Activated CD8-positive, alpha-beta memory T cell treated with anti-CD3 and anti-CD28 coated beads for 36 hours (primary cell): ENCODE results near the gene ATPAF1. TPM values are rescaled to one million over a fixed set of nuclear protein-coding genes. Genes with fewer than 3 reads are reported as not detected.
"Not testable (repeated sequence)": the region's sequence is repeated elsewhere in the genome, so short reads cannot be mapped to it uniquely, and the experiment has no call there.

ENCODE experiments used
- CTCF ChIA-PET: fragments of 350-600 bp; sonication (Branson Sonifier 250); formaldehyde crosslinking; loops from one replicate; lab custom pipeline; 2021; ENCODE audit warnings: antibody characterized with exemption; lab: Charles Lee
- POLR2A ChIA-PET: fragments of 350-600 bp; sonication (Branson Sonifier 250); formaldehyde crosslinking; loops from one replicate; lab custom pipeline; 2021; ENCODE audit warnings: antibody characterized with exemption; lab: Charles Lee
- total RNA-seq, 2 experiments: library from RNA; stranded (reverse); gene quantifications; one replicate each; pipeline ENCODE4 v1.2.3, GENCODE V29; 2021

ATPAF1 gene
- total RNA-seq, 2 experiments from 2014 or later = 40.7 to 42.5 TPM

- POLR2A ChIA-PET = no interaction called here
- CTCF ChIA-PET = interaction anchor here (0.5 kb wide), 1 partner anchor 306 kb away, joined by 5 read pairs; no protein-coding TSS in a partner anchor
Observed at GRCh38 chr1:46654012-46654411, 14.2 kb downstream of the ATPAF1 start.

- POLR2A ChIA-PET = no interaction called here
- CTCF ChIA-PET = interaction anchor here (0.5 kb wide), 1 partner anchor 305 kb away, joined by 5 read pairs; no protein-coding TSS in a partner anchor
Observed at GRCh38 chr1:46653405-46653958, 14.7 kb downstream of the ATPAF1 start.

GRCh38 chr1:46652321-46653100, 15.7 kb downstream of the ATPAF1 start:
- ChIA-PET CTCF (no interaction called here), POLR2A (no interaction called here)

GRCh38 chr1:46651152-46651551, 17.0 kb downstream of the ATPAF1 start:
- CTCF ChIA-PET, POLR2A ChIA-PET: not testable (repeated sequence)

DNA sequence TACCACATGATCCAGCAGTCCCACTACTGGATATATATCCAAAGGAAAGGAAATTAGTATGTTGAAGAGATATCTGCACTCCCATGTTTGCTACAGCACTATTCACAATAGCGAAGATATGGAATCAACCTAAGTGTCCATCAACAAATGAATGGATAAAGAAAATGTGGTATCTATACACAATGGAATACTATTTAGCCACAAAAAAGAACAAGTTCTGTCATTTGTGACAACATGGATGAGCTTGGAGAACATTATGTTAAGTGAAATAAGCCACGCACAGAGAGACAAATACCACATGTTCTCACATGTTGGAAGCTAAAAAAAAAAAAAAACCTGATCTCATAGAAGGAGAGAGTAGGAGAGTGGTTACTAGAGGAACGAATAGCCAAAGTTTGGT, 17.7 kb downstream of the ATPAF1 start:
- ChIA-PET POLR2A (no interaction called here), CTCF (interaction anchor here (0.6 kb wide), 1 partner anchor 37 kb away, joined by 3 read pairs; no protein-coding TSS in a partner anchor)

- POLR2A ChIA-PET = no interaction called here
- CTCF ChIA-PET = no interaction called here
Observed at GRCh38 chr1:46649764-46650163, 18.4 kb downstream of the ATPAF1 start.

GRCh38 chr1:46647611-46648010, 20.6 kb downstream of the ATPAF1 start:
- ChIA-PET CTCF (no interaction called here), POLR2A (no interaction called here)

DNA sequence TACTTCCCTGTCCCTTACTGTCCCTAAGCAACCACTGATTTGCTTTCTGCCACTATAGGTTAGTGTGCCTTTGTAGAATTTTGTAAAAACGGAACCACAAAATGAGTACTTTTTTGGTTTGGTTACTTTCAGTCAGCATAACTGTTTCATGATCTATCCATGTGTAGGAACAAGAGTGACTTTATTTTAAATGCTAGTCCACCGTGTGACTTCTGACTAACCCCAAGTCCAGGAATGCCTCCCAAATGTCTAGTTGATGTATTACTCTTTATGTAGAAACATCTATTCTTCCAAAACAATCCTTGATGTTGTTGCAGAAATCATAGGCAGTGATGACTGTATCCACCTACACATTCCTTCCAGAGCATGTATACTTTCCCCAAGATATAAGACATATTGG, 21.3 kb downstream of the ATPAF1 start:
- ChIA-PET POLR2A (no interaction called here), CTCF (no interaction called here)

DNA sequence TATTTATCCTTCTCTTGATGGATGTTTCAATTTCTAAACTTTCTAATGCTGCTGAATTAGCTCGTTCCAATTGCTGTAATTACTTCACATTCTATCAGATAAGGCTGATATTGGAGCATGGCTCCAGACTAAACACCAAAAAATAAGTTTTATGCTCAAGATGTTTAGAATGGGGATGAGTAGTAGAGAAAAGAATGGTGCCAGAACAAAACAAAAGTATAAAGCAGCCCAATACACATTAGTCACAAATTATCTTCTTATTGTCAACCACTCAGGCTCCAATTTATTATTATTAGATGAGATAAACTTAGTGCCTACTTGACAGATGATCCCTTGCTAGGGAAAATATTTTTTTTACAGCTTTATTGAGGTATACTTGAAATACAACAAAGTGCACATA, 21.8 kb downstream of the ATPAF1 start:
- ChIA-PET CTCF (no interaction called here), POLR2A (no interaction called here)

DNA sequence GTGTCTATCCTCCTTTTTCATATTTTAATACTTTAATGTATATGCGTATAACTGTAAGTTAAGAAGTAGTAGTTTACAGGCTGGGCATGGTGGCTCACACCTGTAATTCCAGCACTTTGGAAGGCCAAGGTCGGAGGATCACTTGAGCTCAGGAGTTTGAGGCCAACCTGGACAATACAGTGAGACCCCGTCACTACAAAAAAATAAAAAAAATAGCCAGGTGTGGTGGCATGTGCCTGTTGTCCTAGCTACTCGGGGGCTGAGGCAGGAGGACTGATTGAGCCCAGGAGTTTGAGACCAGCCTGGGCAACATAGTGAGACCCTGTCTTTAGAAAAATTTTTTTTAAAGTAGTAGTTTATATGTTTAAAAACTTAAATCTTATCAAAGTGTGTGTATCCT, 22.3 kb downstream of the ATPAF1 start:
- ChIA-PET CTCF (no interaction called here), POLR2A (no interaction called here)

- ChIA-PET POLR2A (interaction anchor here (0.6 kb wide), 1 partner anchor 157 kb away, joined by 3 read pairs; no protein-coding TSS in a partner anchor), CTCF (no interaction called here)
Observed at GRCh38 chr1:46643368-46643775, 24.8 kb downstream of the ATPAF1 start.

- CTCF ChIA-PET = no interaction called here
- POLR2A ChIA-PET = no interaction called here
Observed at GRCh38 chr1:46642115-46642680, 26.0 kb downstream of the ATPAF1 start.

DNA sequence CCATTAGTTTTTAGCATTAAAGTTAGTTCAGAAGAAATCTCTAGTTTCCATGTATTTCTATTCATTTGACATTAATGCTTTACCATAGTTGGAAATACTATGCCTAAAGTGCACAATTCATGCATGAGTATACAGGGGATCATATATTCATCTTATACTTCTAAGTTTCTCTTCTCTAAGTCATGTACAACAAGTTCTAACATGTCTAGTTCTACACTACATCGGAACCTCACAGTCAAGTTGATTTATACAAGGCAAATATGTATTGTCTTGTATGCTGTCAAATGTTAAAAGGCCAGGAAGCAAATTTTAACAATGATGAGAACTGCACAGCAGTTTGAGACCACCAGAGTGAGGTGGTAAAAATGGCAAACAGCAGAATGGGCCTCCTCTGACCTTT, 28.6 kb downstream of the ATPAF1 start:
- CTCF ChIA-PET = interaction anchor here (1.4 kb wide), 1 partner anchor 553 kb away, joined by 3 read pairs; no protein-coding TSS in a partner anchor

DNA sequence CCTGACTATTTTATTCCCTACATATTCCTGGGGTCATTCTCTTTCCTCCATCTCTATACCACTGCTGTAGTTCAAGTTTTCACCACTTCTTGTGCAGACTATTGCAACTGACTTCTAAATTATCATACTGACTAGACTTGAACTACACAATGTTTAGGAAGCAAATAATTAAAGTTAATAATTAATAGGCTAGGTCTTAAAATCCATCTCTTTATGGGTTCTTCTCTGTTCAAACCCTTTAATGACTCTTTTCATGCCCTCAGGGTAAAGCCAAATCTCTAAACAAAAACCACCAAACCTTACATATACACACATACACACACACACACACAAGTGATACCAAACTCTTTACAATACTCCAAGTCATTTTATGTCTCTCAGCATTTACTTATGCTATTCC, 29.2 kb downstream of the ATPAF1 start:
- ChIA-PET POLR2A (no interaction called here), CTCF (no interaction called here)

More for the DNA sequence above, 28.6 kb downstream of the ATPAF1 start:
- POLR2A ChIA-PET = no interaction called here

- ChIA-PET POLR2A (no interaction called here), CTCF (no interaction called here)
Observed at GRCh38 chr1:46637444-46638083, 30.6 kb downstream of the ATPAF1 start.

DNA sequence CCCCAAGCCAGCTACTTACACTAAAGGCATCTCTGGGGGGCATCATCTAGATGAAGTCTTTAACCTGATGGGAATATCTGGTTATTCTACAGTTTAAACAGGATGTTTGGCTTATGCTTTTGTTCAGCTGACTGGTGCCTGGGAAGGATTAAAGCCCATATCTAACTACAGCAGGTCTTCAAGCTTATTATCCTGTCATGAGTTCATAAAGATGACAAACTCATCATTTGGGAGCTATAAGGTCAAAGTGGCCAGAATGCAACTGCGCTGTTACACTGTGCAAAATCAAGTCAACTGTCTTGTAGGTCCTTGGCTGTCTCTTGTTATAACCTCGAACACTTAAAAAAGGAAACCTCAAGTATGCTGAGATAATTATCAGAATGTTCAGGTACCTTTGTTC, 33.0 kb downstream of the ATPAF1 start:
- POLR2A ChIA-PET = no interaction called here
- CTCF ChIA-PET = no interaction called here

DNA sequence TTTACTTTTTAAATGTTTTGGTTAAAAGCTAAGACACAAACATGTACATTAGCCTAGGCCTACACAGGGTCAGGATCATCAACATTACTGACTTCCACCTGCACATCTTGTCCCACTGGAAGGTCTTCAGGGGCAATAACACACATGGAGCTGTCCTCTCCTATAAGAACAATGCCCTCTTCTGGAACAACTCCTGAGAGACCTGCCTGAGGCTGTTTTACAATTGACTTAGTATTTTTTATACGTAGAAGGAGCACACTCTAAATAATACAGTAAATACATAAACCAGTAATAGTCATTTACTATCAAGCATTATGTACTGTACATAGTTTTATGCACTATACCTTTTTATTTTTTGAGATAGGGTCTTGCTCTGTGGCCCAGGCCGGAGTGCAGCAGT, 37.4 kb downstream of the ATPAF1 start:
- POLR2A ChIA-PET = no interaction called here

DNA sequence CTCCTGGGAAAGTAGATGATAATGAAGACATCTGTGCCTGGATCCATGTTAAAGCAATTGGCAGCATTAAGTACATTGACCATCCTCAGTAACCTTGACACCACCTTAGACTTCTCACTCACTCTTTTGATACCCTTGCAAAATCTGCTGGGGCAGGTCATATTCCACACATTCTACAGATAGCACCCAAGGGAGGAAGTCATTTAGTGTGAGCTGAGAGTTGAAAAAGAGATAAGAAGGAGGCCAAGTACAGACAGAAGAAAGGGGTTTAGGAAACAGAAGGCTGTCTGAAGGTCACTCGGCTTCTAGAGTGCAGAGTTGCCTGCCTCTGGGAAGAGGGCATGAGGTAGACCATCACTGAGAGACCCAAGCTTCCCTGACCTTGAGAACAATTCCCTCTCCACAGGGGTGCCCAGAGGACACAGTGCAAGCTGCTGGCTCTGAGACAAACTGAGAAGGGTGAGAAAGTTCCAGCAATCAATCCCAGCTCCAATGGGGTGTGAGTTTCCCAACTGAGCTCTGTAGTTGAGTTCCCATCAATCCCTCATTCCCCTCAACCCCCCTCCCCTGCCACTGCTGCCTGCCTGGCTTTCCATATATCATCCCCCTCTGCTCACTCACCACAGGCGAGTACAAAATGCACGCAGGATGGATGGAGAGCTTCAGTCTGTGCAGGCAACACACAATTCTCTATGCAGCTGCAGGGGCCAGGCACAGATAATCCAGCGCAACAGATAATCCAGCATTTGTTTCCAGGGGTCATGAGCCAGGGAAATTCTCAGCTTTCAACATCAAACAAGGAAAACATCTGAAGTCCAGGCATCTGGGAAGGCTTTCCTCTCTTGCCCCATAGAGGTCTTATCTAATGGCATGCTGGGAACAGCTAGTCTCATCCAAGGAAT, 44.2 kb downstream of the ATPAF1 start:
- POLR2A ChIA-PET = no interaction called here
- CTCF ChIA-PET = interaction anchor here (0.6 to 1.3 kb wide), 3 partner anchors 96 to 801 kb away, joined by 3 to 4 read pairs (median 3); no protein-coding TSS in a partner anchor

More for the DNA sequence above, 37.4 kb downstream of the ATPAF1 start:
- CTCF ChIA-PET = no interaction called here

DNA sequence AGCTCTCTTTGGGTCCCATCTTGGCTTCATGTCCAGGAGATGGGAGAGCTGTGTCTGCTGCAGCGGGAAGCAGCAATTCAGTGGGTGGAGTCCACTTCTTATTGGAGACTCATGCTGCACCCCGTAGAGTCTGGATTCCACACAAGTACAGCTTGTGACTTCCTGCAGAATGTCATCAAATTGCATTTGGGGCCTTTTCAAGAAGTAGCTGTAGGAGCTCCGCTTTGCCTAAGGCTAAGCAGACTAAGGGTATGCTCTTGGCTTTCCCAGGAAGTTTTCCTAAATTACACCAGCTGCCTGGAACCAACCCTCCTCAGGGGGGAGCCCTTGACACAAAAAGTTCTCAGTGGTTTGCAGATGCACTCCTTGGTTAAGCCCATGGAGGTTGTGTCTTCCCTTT, 45.8 kb downstream of the ATPAF1 start:
- ChIA-PET POLR2A (no interaction called here), CTCF (interaction anchor here (1.3 kb wide), 1 partner anchor 103 kb away, joined by 3 read pairs; no protein-coding TSS in a partner anchor)
